GM23248 (cell line): ENCODE measurements around the gene RAB27A. TPM values are rescaled to one million over a fixed set of nuclear protein-coding genes. Genes with fewer than 3 reads are reported as not detected.
A peak's percentile ranks its signal among the peaks of the same experiment; 100 is the strongest.

ENCODE experiments used
- DNase-seq: peaks from one replicate; pipeline ENCODE4 v3.0.0-alpha.2; 2015
- H2AFZ ChIP-seq: fragments of 200-600 bp; sonication (generic); 2 replicates; pipeline ENCODE4 v1.6.1; 2016; ENCODE audit warnings: antibody characterized with exemption
- H3F3A ChIP-seq: fragments of 200-600 bp; sonication (generic); 2 replicates; pipeline ENCODE4 v1.6.1; 2016; ENCODE audit warnings: mild to moderate bottlenecking, antibody characterized with exemption, mixed run types; ENCODE audit not compliant: insufficient read depth
- H3K27ac ChIP-seq: fragments of 200-600 bp; sonication (generic); 2 replicates; pipeline ENCODE4 v1.5.1; 2016; ENCODE audit warnings: mild to moderate bottlenecking
- H3K27me3 ChIP-seq: fragments of 200-600 bp; sonication (generic); replicated peaks from 2 replicates; pipeline ENCODE4 v1.6.1; 2016; ENCODE audit warnings: mild to moderate bottlenecking; ENCODE audit not compliant: insufficient read depth
- H3K36me3 ChIP-seq: fragments of 200-600 bp; sonication (generic); 2 replicates; pipeline ENCODE4 v1.6.1; 2016; ENCODE audit warnings: low read depth, mild to moderate bottlenecking
- H3K4me1 ChIP-seq: fragments of 200-600 bp; sonication (generic); 2 replicates; pipeline ENCODE4 v1.6.1; 2016; ENCODE audit warnings: mild to moderate bottlenecking; ENCODE audit not compliant: insufficient read depth
- H3K4me2 ChIP-seq: fragments of 200-600 bp; sonication (generic); one replicate; pipeline ENCODE4 v1.6.1; 2016; ENCODE audit warnings: mild to moderate bottlenecking; ENCODE audit not compliant: unreplicated experiment
- H3K4me3 ChIP-seq: fragments of 200-600 bp; sonication (generic); 2 replicates; pipeline ENCODE4 v1.5.1; 2016; ENCODE audit warnings: mild to moderate bottlenecking
- H3K79me2 ChIP-seq: fragments of 200-600 bp; sonication (generic); 2 replicates; pipeline ENCODE4 v1.6.1; 2016; ENCODE audit warnings: mild to moderate bottlenecking; ENCODE audit not compliant: insufficient read depth
- H3K9ac ChIP-seq: fragments of 200-600 bp; sonication (generic); 2 replicates; pipeline ENCODE4 v1.6.1; 2016; ENCODE audit warnings: mild to moderate bottlenecking
- H3K9me2 ChIP-seq: fragments of 200-600 bp; sonication (generic); 2 replicates; pipeline ENCODE4 v1.6.1; 2016; ENCODE audit warnings: mixed run types, mild to moderate bottlenecking, moderate library complexity; ENCODE audit not compliant: insufficient read depth
- H3K9me3 ChIP-seq: fragments of 200-600 bp; sonication (generic); one replicate; pipeline ENCODE4 v1.6.1; 2017; ENCODE audit warnings: low read depth
- H4K20me1 ChIP-seq: fragments of 200-600 bp; sonication (generic); 2 replicates; pipeline ENCODE4 v1.6.0; 2016; ENCODE audit not compliant: insufficient read depth
- EZH2 ChIP-seq: fragments of 200-600 bp; sonication (generic); IDR thresholded peaks from 2 replicates; pipeline ENCODE4 v1.6.1; 2018; ENCODE audit warnings: antibody characterized with exemption, mild to moderate bottlenecking; ENCODE audit not compliant: insufficient read depth, poor library complexity, severe bottlenecking
- EZH2phosphoT487 ChIP-seq: fragments of 200-600 bp; sonication (generic); IDR thresholded peaks from 2 replicates; pipeline ENCODE4 v1.6.1; 2018; ENCODE audit warnings: antibody characterized with exemption, moderate library complexity, mild to moderate bottlenecking, low read depth; ENCODE audit not compliant: insufficient read depth
- WGBS, 2 experiments: methylation state at CpG; one replicate each; pipeline ENCODE4 v1.1.6; 2015 to 2017; ENCODE audit warnings: low lambda C conversion rate in 2 of 2, low coverage in 1 of 2; ENCODE audit errors: missing lambda C conversion rate in 2 of 2; 5-methylcytosine and 5-hydroxymethylcytosine counted together
- in situ Hi-C: fragments of 300-500 bp; cut with MboI; formaldehyde crosslinking; loops from 2 replicates; pipeline ENCODE4 v1.15.0; 2020
- polyA plus RNA-seq: library from polyadenylated mRNA; unstranded; fragments of >200 nt; fragmentation: Nextera tagmentation; extraction: Ambion mirVana; gene quantifications from 2 replicates; pipeline ENCODE4 v1.2.1, GENCODE V29; 2016
- total RNA-seq: library from RNA; depleted of rRNA; stranded (reverse); fragments of >200 nt; shearing (Covaris generic); gene quantifications from 2 replicates; pipeline ENCODE4 v1.2.3, GENCODE V29; 2014

RAB27A gene
- total and polyA plus RNA-seq, 2 experiments from 2014 or later = 9.0 to 9.5 TPM

DNA sequence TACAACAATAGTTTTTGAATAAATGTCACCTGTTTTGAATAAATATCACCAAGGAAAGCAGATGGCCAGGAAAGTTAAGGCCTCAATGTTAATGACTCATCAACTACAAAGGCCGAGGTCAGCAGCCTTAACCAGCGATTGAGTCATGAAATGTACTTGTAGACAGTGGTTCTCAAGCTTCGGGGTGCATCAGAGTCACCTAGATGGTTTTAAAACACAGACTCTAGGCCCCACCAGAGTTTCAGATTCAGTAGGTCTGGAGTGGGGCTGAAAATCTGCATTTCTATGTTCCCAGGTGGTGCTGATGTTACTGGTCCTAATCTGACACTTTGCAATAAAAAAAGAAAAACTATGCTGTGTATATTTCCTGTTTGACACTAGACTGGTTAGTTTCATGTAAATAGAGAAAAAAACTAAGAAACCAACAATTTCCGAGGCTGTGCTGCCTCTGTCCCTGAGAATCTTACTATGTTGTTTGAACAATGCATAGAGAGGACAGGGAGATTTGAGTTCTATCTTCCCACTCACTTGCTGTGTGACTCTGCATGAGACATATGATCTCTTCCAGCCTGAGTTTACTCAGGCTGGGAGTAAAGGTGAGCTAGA is 9.8 kb downstream of the RAB27A start:
- Histone ChIP-seq H3K36me3 (no peaks in the 10 kb centered on the region), H4K20me1 (0 out of 2 replicates have a peak, but pooled peaks cover 4% of the 10 kb centered on the region), H3K9ac (peak overlapping the region; percentile 40), H3K27me3 (no peaks in the 10 kb centered on the region), H3K4me3 (no peak overlapping the region), H3K9me3 (no peaks in the 10 kb centered on the region), H3K9me2 (no peaks in the 10 kb centered on the region), H3K4me2 (peak overlapping the region; percentile 33), H3K27ac (peak overlapping the region; percentile 63), H3F3A (peaks cover 42% of the 10 kb centered on the region), H3K79me2 (peaks cover 26% of the 10 kb centered on the region), H3K4me1 (peaks cover 24% of the 10 kb centered on the region), H2AFZ (no peak overlapping the region)
- DNase-seq = peak; percentile 96
- TF ChIP-seq EZH2 (no peak), EZH2phosphoT487 (peak; percentile 70; the same call in 1 of the 2 replicates)
- WGBS, 2 experiments = 7 to 10% methylated on average over 4 of the region's 4 CpGs
- in situ Hi-C loops = no loop called here

DNA sequence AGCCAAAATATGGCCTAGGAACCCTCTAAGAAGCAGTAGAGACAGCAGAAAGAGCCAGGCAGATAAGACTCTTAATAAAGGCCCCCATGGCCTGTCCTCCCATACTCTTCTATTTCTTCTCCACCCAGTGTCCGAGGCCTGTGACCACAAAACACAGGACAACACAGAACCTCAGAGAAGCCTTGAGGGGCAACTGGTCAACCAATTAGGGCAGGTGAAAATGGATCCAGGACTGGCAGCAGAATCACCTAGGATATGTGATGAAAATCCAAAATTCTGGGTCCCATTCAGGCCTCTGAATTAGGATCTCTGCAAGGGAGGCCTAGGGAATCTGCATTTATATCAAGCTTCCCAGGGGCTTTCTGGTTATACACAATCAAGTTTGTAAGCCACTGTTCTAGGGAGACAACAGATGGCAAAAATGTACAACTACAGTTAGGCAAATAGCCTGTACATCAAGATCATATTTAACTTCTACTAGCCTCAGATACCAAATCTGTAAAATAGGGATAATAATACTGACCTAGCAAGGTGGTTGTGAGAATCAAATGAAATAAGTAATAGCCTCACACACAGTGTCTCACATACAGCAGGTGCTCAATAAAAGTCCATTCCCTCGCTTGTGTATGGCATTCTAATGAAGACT is 10.4 kb downstream of the RAB27A start:
- H3K79me2 ChIP-seq = peaks cover 20% of the 10 kb centered on the region
- peaks cover 24% of the 10 kb centered on the region for H3K4me1 ChIP-seq
- TF ChIP-seq EZH2phosphoT487 = no peak
- TF ChIP-seq EZH2 = no peak
- H3K27me3 ChIP-seq = no peaks in the 10 kb centered on the region
- in situ Hi-C loops = no loop called here
- H3K9ac ChIP-seq = no peak overlapping the region
- no peak overlapping the region for H2AFZ ChIP-seq
- peak overlapping the region; percentile 63; the same call in 1 of the 2 replicates for H3K27ac ChIP-seq
- H4K20me1 ChIP-seq = 0 out of 2 replicates have a peak, but pooled peaks cover 4% of the 10 kb centered on the region
- no peaks in the 10 kb centered on the region for H3K36me3 ChIP-seq
- H3K4me2 ChIP-seq = no peak overlapping the region
- DNase-seq = no peak
- 81 to 85% methylated on average over 2 of the region's 2 CpGs for WGBS, 2 experiments
- no peak overlapping the region for H3K4me3 ChIP-seq
- peaks cover 42% of the 10 kb centered on the region for H3F3A ChIP-seq
- H3K9me2 ChIP-seq = no peaks in the 10 kb centered on the region
- no peaks in the 10 kb centered on the region for H3K9me3 ChIP-seq

DNA sequence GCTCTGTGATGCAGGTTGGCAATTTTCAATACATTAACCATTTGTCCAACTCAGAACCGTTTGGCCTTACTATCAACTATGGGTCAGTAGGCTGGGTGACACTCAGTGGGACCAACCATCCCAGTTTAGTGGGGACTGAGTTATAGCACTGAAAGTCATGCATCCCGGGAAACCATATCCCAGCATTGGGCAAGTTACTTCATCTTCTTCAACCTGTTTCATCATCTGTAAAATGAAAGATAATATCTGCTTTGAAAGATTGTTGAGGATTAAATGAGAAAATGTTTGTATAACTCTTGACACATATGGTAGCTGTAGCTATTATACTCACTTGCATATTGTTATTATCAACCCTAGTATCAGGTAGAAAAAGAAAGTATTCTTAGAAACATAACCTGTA is 11.9 kb downstream of the RAB27A start:
- H3K9ac ChIP-seq = no peak overlapping the region
- peaks cover 38% of the 10 kb centered on the region for H3F3A ChIP-seq
- no peak overlapping the region for H3K4me2 ChIP-seq
- DNase-seq = no peak
- H3K9me2 ChIP-seq = no peaks in the 10 kb centered on the region
- no peak overlapping the region for H3K27ac ChIP-seq
- in situ Hi-C loops = no loop called here
- no peak overlapping the region for H3K4me3 ChIP-seq
- 0 out of 2 replicates have a peak, but pooled peaks cover 4% of the 10 kb centered on the region for H4K20me1 ChIP-seq
- H3K27me3 ChIP-seq = no peaks in the 10 kb centered on the region
- H3K4me1 ChIP-seq = peaks cover 22% of the 10 kb centered on the region
- peaks cover 14% of the 10 kb centered on the region for H3K79me2 ChIP-seq
- H3K9me3 ChIP-seq = no peaks in the 10 kb centered on the region
- no peak overlapping the region for H2AFZ ChIP-seq
- no peak for TF ChIP-seq EZH2
- no peak for TF ChIP-seq EZH2phosphoT487
- no peaks in the 10 kb centered on the region for H3K36me3 ChIP-seq
- WGBS, 2 experiments = 96% methylated on average over 2 of the region's 2 CpGs

DNA sequence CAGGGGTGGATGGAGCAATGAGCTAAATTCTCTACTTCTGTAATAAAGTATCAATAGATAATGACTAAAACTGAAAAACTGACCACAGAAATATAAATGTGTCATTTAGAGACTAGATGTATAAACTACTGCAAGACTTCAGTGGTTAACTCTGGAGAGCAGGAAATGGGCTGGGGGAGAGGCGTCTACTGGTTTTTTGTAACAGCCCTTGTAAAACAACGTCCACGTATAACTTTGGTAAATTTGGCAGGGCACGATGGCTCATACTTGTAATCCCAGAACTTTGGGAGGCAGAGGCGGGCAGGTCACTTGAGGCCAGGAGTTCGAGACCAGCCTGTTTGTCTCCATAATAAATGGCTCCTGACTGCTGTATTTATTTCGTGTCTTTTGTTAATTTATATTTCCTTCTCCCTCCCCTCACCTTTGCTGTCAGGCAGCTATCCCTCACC is 12.5 kb downstream of the RAB27A start:
- Histone ChIP-seq H3K9me3 (no peaks in the 10 kb centered on the region), H3K4me3 (no peak overlapping the region), H3F3A (peaks cover 33% of the 10 kb centered on the region), H3K27ac (no peak overlapping the region), H2AFZ (no peak overlapping the region), H3K4me1 (peaks cover 16% of the 10 kb centered on the region), H3K27me3 (no peaks in the 10 kb centered on the region), H4K20me1 (0 out of 2 replicates have a peak, but pooled peaks cover 4% of the 10 kb centered on the region), H3K9ac (no peak overlapping the region), H3K36me3 (no peaks in the 10 kb centered on the region), H3K4me2 (no peak overlapping the region), H3K79me2 (peaks cover 14% of the 10 kb centered on the region), H3K9me2 (no peaks in the 10 kb centered on the region)
- in situ Hi-C loops = no loop called here
- 73 to 80% methylated on average over 7 of the region's 7 CpGs for WGBS, 2 experiments
- DNase-seq = no peak
- TF ChIP-seq EZH2 (no peak), EZH2phosphoT487 (no peak)
